Pulmonary artery endothelial cell (primary cell): ENCODE measurements around the gene ZMYM4. TPM values are rescaled to one million over a fixed set of nuclear protein-coding genes. Genes with fewer than 3 reads are reported as not detected.
A peak's percentile ranks its signal among the peaks of the same experiment; 100 is the strongest.

Source experiments
- DNase-seq: peaks from one replicate; pipeline ENCODE4 v3.0.0-alpha.2; 2011; ENCODE audit warnings: low read depth, low spot score
- total RNA-seq: library from RNA; depleted of rRNA; stranded (reverse); fragments of >200 nt; gene quantifications from 2 replicates; pipeline ENCODE4 v1.2.3, GENCODE V29; 2014

The ZMYM4 gene
- total RNA-seq, 1 donor from 2014 or later: 37.2 TPM

DNA sequence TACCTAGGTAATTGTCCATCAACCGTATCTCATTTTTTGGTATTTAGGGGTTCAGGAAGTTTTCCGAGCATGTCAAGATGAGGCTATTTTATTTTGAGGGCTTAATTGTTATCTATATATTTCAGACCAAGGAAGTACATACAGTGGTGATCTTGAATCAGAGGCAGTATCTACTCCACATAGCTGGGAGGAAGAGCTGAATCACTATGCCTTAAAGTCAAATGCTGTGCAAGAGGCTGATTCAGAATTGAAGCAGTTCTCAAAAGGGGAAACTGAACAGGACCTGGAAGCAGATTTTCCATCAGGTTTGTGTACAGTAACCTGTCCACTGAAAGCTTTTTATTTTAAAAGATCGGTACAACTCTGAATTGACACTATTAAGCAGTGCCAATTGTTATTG is 130.2 kb downstream of the ZMYM4 start:
- no peak for DNase-seq

DNA sequence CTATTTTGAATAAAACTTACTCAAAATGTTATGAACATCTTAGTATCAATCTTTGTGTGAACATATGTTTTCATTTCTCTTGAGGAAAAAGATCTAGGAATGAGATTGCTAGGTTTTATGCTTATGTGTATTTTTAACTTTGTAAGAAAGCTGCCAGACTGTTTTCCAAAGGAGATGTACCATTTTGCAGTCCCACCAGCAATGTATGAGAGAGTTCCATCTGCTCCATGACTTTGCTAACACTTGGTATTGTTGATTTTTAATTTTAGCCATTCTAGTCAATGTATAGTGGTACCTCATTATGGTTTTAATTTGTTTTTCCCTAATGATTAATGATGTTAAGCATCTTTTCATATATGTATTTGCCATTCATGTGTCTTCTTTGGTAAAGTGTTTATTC is 132.5 kb downstream of the ZMYM4 start:
- DNase-seq: no peak

DNA sequence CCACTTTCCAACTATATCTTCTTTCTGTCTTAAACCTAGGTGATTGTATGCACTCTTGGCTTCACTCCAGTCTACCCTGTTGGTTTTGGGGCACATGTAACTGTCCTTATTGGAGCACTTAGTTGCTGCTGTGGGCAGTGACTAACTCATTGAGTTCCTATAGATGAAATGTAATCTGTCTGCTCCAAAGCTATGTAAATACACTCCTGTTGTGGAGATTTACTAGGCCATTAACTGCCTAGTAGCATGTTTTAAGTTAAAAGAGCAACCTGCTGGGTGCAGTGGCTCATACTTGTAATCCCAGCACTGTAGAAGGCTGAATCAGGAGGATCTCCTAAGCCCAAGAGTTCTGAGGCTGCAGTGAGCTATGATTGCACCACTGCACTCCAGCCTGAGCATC is 137.6 kb downstream of the ZMYM4 start:
- no peak for DNase-seq

DNA sequence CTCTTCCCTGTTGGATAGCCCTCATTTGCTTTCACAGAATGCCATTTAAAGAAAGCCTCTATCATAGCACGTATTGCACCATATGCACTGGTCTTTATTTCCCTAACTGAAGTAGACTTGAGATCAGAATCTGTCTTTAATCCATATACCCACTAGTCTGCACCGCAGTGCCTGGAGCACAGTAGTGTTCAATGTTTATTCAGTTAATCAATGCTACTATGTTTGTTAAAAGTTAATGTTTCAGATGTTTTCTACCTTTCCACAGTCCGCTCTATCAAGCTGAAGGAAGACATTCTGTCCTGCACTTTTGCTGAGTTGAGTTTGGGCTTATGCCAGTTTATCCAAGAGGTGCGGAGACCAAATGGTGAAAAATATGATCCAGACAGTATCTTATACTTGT is 139.2 kb downstream of the ZMYM4 start:
- DNase-seq: no peak

DNA sequence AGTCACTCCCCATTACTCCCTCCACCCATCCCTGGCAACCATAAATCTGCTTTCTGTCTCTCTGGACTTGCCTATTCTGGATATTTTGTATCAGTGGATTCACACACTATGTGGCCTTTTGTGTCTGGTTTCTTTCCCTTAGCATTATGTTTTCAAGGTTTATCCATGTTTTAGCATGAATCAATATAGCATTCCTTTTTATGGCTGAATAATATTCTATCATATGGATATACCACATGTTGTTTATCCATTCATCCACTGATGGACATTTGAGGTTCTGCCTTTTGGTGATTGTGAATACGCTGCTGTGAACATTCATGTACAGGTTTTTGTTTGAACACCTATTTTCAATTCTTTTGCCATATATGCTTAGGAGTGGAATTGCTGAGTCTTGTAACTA is 140.4 kb downstream of the ZMYM4 start:
- DNase-seq: no peak

DNA sequence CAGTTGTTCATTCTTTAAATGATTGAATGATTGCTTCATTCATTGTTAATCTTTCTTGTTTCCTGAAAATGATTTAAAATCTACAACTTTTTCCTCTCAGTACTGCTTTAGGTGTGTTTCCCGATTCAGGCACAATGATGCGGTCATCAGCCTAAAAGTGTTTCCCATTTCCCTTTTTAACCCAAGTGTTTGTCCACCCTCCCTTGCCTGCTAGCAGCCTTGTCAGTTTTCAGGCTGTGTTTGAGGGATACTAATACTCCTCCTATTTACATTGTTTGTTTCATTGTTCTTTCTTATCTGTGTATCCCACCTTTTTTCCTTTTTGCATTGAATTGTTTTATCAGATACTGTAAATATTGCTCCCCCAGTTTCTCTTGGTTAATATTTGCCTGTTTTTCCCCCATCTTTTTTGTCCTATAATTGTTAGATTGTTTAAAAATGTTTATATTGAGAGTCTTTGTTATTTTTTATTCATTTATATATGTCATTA is 157.6 kb downstream of the ZMYM4 start:
- DNase-seq: no peak

DNA sequence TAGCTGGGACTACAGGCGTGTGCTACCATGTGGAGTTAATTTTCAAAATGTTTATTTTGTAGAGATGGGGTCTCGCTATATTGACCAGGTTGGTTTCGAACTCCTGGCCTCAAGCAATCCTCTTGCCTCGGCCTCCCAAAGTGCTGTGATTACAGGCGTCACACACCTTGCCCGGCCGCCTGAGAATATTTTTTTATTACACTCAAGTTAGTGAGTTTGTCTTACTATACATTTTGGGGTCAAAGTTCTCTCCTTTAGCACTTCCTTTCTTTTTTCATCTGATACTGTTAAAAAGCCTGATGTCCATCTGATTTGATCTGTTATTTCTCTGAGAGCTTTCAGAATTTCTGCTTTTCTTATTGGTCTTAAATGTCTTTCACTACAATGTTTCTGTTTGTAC is 159.9 kb downstream of the ZMYM4 start:
- no peak for DNase-seq

DNA sequence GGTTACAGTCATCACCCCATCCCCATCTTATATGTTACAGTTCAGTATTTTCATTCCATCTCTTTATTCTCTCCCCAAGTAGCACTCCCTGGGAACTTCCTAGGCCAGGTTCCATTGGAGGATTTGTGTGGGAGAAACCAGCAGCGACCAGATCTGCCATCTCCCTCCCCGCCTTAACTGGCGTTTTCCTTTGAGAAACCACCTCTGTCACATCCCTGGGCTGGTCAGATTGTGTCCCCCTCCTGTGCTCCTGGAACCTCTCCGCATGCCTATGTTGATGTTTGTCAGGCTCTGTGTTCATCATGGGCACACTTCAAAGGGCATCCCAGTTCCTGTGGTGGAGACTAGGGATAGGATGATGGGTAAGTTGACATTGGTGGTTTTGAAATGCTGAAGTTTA is 162.3 kb downstream of the ZMYM4 start:
- DNase-seq: no peak

DNA sequence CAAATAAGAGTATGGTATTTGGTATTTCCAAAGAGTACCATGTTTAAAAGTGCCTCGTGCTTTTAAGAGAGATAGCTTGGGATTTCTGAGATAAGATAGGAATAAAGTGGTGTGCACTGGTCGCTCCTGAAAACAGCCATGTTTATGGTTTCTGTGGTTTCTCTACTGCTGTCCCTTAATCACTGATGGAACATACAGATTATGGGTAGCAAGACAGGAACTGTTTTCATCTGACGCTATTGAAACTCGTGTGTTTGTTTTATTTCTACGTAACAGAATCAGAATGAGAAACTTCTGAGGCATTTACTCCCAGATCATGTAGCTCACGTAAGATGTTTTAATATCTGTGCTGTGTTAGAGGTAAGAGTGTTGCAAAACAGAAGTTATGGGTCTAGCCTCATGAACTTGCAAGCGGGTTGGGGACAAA is 162.7 kb downstream of the ZMYM4 start:
- DNase-seq: no peak

DNA sequence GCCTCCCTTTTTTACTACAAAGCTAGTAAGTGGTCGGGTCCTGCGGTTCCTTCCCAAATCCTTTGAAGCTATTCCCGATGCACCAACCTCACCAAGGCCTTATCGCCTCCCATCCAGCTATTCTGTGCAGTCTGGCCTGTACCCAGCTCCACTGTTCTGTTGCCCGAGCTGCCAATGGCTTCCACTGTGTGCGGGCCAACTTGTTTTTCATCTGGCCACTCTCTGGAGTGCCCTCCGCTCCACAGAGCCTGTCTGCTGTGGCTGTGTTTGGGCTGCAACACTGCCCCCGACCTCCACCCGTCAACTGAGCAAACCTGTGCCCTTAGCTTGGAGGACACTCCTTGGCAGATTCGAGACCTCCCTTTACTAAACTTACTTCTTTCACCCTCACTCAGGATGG is 163.7 kb downstream of the ZMYM4 start:
- DNase-seq: no peak

DNA sequence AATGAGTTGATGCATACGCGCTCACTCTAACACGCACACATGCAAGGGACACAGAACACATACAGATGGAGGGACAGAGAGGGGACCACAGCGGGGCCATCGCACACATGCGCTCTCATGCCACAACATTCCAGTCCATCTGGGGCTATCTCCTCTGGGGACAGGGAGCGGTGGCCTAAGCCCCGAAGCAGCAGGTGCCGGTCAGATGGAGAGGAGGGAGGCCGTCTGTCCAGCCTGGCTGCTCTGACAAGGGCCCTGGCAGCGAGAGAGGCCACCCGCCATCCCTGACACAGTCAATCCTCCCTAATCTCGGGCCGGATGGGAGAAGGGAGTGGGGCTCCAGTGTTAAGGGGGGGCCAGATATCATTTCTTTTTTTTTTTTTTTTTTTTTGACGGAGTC is 165.2 kb downstream of the ZMYM4 start:
- DNase-seq: no peak

DNA sequence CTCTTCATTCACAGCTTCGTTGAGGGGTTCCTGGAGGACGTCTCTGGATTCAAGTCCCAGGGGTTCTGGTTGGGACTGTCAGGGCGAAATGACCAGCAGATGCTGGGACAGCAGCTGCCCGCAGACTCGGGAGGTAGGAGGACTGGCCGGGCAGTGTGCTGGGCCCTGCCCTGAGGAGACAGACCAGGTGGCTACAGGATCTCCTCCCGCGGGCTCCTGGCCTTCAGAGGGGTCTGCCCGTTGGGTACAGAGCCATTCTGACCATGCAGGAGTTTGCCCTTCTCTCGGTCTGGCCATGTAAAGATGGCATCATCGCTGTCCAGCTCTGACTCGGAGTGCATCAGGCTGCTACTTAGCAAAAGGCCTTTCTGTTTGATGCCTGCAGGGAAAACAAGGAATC is 166.2 kb downstream of the ZMYM4 start:
- no peak for DNase-seq

DNA sequence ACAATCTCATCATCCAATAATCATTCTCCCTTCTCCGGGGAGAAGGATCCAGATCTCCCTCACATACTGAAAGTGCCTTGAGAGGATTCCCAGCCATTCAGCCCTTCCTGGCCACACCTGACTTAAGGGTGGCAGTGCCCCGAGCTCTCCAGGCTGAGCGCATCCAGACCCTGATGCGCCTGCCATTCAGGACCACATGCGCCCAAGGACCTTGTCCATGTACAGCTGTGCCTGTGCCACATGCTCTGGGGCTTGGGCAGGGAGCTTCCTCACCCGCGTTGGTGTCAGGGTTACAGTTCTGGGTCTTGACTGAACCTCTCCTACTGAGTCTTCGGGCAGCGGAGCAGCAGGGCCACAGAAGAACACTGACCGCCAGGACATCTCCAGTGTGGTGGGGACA is 167.6 kb downstream of the ZMYM4 start:
- DNase-seq: no peak

DNA sequence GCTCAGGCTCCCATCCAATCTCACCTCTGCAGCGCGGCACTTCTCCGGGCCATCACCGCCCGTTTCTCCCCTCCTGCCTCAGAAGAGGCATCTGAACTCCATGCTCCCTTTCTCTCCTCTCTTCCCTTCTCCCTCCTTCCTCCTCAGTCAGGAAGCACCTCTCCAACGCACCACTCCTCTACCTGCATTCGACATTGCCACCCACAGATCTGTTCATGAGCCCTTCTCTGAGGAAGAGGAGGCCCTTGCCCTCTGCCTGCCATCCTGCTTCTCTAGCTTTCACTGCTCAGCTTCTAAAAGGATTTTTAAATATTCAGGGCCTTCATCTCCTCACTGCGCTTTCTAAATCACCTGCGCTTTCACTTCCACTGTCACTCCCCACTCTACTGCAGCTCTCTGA is 168.7 kb downstream of the ZMYM4 start:
- no peak for DNase-seq

DNA sequence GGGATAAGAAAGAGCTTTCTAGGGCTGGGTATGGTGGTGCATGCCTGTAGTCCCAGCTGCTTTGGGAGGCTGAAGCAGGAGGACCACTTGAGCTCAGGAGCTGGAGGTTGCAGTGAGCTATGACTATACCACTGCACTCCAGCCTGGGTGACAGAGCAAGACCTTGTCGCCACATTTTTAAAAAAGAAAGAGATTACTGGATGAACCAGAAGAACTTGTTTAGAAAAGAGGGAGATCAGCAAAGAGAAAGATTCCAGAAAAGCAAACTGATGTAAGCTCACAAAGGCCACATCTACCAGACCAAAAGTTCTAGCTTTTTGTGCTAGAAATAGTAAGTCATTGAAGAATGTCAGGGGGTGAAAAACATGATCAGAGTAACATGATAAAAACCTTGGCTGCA is 171.1 kb downstream of the ZMYM4 start:
- DNase-seq: no peak

DNA sequence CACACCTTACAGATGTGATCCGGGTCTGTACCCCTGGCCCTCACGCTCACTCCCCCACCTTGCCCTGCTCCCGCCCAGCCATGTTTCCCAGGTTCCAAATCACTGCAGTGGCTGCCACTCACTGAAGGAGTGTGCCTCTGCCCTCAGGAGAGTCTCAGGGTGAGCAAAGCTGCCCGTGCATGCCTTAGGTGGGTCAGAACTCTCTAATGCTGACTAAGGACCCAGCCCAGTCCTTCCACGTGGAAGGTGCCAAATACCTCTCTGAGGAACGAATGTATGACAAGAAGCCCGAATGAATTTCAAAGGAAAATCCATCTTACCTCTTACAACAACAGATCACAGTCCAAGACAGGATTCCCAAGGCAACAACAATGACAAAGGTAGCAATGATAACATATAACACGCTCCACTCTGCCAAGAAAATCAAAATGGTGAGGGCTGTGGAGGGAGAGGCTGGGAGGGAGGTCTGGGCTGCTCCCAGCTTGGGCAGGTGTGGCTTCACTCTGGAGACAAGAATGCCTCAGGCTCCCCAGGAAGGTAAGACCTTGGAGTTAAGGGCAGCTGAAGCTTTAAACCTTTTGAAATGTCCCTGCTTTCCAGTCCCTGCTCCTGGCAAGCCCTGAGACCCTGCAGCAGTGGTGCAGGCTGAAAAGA is 173.5 kb downstream of the ZMYM4 start:
- no peak for DNase-seq

DNA sequence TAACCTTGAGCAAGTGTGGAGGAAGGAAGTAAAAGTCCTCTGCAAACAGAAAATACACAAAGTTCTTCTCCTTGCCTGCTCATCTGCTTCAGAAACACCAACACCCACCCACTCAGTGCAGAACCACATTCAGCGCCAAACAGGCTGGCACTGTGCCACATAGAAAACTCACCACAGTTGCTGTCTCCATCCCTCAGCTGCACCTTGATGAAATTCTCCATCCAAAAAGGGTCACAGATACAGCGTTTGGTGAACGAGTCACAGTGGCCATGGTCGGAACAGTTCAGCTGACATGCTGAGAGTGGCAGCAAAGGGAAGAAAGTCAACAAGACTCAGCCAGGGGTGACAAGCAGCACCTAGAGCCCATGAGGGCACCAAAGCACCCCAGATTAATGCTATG is 174.2 kb downstream of the ZMYM4 start:
- DNase-seq: no peak

DNA sequence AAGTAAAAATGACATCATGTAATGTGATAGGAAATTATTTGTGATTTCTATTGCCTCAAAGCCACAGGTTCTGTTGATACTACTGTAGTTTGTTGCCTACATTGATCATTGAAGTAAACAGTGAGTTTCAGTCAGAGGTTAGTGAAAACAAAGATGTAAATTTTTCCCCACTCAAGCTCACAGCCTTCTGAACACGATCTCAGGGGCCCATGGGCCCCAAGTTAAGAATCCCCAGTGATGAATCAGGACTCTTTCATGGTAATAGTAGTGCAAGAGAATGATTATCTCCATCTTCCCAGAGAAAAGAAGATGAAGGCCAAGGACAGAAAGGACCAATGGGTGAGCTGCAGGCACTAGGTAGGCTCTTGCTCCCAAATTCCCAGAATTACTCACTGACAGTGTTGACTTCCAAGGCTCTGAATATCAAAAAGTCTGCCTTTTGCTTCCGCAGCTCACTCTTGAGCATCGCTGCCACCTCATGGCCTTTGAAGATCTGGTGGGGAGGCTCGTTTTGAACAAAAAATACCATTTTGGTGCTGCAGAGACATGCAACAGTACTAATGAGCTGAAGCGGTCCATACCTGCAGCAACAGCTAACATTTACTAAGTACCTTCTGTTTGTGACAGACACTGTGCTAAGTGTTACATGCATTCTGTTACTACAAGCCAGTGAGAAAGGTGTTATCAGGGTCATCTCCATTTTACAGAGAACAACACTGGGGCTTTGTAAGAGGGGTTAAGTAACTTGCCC is 175.4 kb downstream of the ZMYM4 start:
- DNase-seq: no peak

DNA sequence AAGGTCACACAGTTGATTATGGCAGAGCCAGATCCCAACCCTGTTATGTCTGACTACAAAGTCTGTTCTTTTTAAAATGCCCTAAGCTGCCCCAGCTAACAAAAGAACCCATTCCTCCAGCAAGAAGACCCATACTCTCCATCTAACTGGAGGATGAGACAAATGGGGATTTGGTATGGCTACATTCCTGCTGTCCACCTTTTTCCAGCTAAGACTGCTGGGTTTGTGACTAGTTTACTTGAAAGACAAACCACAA is 175.9 kb downstream of the ZMYM4 start:
- DNase-seq: no peak

DNA sequence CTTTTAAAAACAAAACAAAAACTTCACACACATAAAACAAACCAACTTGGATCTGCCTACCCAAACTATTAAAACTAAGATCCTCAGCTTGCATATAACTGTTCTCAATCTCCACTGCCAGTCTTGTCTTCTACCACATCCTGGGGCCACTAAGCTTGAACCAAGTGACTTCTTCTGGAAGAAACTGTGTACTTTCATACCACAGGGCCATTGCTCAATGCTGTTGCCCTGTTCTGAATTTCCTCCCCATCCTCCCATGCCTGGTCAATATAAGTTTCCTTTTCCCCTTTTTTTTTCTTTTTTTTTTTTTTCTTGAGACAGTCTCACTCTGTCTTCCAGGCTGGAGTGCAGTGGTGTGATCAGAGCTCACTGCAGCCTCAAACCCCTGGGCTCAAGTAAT is 178.8 kb downstream of the ZMYM4 start:
- DNase-seq: no peak

DNA sequence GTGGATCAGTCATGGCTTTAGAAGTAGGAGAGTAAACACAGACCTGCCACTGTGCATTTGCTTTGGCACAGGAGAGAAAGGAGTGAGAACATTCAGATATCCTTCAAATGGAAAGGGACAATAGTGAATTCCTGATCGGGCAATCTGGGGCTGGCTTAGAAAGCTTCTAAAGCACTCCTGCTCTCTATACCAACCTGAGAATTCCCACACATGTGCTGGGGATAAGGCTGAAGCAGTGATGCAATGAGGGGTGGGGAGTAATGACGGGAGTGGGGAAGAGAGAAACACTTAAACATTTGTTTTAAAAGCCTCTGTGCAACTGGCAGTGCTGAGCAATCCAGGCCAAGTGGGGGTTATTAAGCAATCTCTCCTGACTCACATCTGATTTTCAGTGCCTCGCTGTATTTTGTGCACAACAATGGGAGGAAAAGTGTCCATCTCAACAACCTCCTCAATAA is 179.9 kb downstream of the ZMYM4 start:
- DNase-seq: peak; percentile 55

DNA sequence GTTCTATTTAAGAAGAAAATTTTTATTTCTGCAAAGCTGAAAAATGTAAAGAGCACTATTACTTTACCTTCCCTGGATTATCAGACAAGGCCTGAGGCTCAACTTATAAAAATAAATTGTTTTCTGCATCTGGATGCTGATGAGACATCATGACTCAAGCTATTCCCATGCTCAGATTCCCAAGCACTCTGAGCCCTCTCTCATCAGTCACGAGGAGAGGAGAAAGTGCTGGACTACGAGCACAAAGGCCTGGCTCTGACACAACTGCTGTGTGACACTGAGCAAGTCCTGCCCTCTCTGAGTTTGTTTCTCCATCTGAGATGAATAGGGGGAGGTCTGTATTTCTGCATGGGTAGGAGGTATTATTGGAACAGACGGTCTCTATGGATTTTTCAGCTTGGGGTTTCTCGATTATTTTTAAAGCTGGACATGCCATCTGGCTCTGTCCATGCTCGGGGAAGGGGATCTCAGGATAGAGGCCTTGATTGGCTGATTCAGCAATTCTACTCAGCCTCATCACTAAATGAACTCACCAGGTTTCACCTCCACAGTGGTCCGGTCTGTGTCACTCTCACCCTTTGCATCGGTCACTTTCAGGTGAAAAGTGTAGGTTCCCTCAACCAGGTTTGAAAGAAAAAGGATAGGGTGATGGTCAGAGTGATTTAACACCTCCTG is 181.0 kb downstream of the ZMYM4 start:
- peak; percentile 47 for DNase-seq

DNA sequence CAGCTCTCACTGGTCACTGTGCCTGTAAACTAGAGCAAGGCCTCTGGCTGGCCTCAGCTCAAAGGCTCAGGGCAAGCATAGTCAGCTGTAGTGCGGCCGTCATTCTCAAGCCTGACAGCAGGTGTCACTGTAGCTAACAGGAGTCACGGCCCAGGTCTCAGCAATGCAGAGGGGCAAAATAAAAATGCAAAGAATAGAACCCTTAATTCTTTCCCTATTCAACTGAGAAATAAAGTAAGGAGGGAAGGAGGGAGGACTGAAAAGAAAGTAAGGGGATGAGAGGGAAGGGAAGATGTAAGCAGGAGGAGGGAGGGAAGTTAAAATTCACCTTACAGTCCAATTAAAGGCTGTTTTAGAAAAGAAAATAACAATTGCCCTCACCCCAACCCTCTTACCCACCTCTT is 182.6 kb downstream of the ZMYM4 start:
- DNase-seq: peak; percentile 45
